ENCODE data around the gene MSL3B.

The MSL3B gene

GRCh38 chr2:233844836-233845235 is 23.4 kb downstream of the MSL3B start:
- Histone ChIP-seq H3K4me3 (replicated peaks in 1 of 3) (no peak overlapping the region), H3K36me3 (no peaks in the 10 kb centered on the region), H3K9me3 (no peaks in the 10 kb centered on the region), H3K4me1 (no peaks in the 10 kb centered on the region), H3K27ac (no peak overlapping the region), H3K27me3 (no peaks in the 10 kb centered on the region)
- no peak for DNase-seq
- no peak for TF ChIP-seq CTCF (IDR thresholded peaks at IDR 0.05)
- TF ChIP-seq POLR2A (IDR thresholded peaks at IDR 0.05): no peak
- intact Hi-C loops (cut with DNase I): no loop called here
- WGBS, 2 donors: 96 to 97% methylated on average over 3 of the region's 3 CpGs

- no peaks in the 10 kb centered on the region for H3K36me3 ChIP-seq
- no peak for TF ChIP-seq CTCF (IDR thresholded peaks at IDR 0.05)
- DNase-seq: no peak
- intact Hi-C loops (cut with DNase I): no loop called here
- H3K4me3 ChIP-seq (replicated peaks in 1 of 3): no peak overlapping the region
- no peaks in the 10 kb centered on the region for H3K27me3 ChIP-seq
- H3K9me3 ChIP-seq: no peaks in the 10 kb centered on the region
- H3K27ac ChIP-seq: no peak overlapping the region
- WGBS, 2 donors: 90 to 94% methylated on average over 19 of the region's 19 CpGs
- H3K4me1 ChIP-seq: no peaks in the 10 kb centered on the region
Observed at GRCh38 chr2:233844064-233844807, 23.9 kb downstream of the MSL3B start.

GRCh38 chr2:233841183-233841582 is 27.0 kb downstream of the MSL3B start:
- Histone ChIP-seq H3K36me3 (no peaks in the 10 kb centered on the region), H3K9me3 (no peaks in the 10 kb centered on the region), H3K27me3 (no peaks in the 10 kb centered on the region), H3K4me3 (replicated peaks in 1 of 3) (no peak overlapping the region), H3K4me1 (no peaks in the 10 kb centered on the region), H3K27ac (no peak overlapping the region)
- WGBS, 2 donors: 98 to 99% methylated on average over 11 of the region's 11 CpGs
- TF ChIP-seq POLR2A (IDR thresholded peaks at IDR 0.05): no peak
- TF ChIP-seq CTCF (IDR thresholded peaks at IDR 0.05): no peak
- intact Hi-C loops (cut with DNase I): no loop called here
- DNase-seq: no peak

- intact Hi-C loops (cut with DNase I): no loop called here
- Histone ChIP-seq H3K9me3 (no peaks in the 10 kb centered on the region), H3K36me3 (no peaks in the 10 kb centered on the region), H3K4me3 (replicated peaks in 1 of 3) (no peak overlapping the region), H3K27me3 (no peaks in the 10 kb centered on the region), H3K4me1 (no peaks in the 10 kb centered on the region), H3K27ac (no peak overlapping the region)
- 93 to 95% methylated on average over 9 of the region's 9 CpGs for WGBS, 2 donors
- no peak for TF ChIP-seq POLR2A (IDR thresholded peaks at IDR 0.05)
- no peak for TF ChIP-seq CTCF (IDR thresholded peaks at IDR 0.05)
- no peak for DNase-seq
Observed at GRCh38 chr2:233840520-233840919, 27.7 kb downstream of the MSL3B start.

- Histone ChIP-seq H3K27ac (no peak overlapping the region), H3K4me3 (replicated peaks in 1 of 3) (no peak overlapping the region), H3K9me3 (no peaks in the 10 kb centered on the region), H3K4me1 (no peaks in the 10 kb centered on the region), H3K27me3 (no peaks in the 10 kb centered on the region), H3K36me3 (no peaks in the 10 kb centered on the region)
- no peak for DNase-seq
- 96 to 97% methylated on average over 10 of the region's 10 CpGs for WGBS, 2 donors
- TF ChIP-seq POLR2A (IDR thresholded peaks at IDR 0.05): no peak
- TF ChIP-seq CTCF (IDR thresholded peaks at IDR 0.05): no peak
- intact Hi-C loops (cut with DNase I): no loop called here
Observed at GRCh38 chr2:233839447-233839820, 28.8 kb downstream of the MSL3B start.
